ENCODE data around the gene ZNF446.
"Not testable (repeated sequence)": the region's sequence is repeated elsewhere in the genome, so short reads cannot be mapped to it uniquely, and the experiment has no call there.

Gene ZNF446

GRCh38 chr19:58469241-58470013 lies 6.7 kb upstream of the ZNF446 start:
- DNase-seq: no peak

GRCh38 chr19:58470837-58471543 lies 5.2 kb upstream of the ZNF446 start:
- DNase-seq: not testable (repeated sequence)

- no peak for DNase-seq
These were observed 4.4 kb upstream of the ZNF446 start for GRCh38 chr19:58471736-58472135.

- no peak for DNase-seq
These were observed 2.4 kb upstream of the ZNF446 start for GRCh38 chr19:58473775-58474174.

- DNase-seq: no peak
These were observed 1.7 kb upstream of the ZNF446 start for GRCh38 chr19:58474291-58474996.

GRCh38 chr19:58474997-58475713 lies 997 bp upstream of the ZNF446 start:
- peak in 1 of 51 donors; percentile 12 for DNase-seq

GRCh38 chr19:58476498-58477015 lies 405 bp downstream of the ZNF446 start:
- DNase-seq: peak in 11 of 51 donors; percentile 21 to 74 (median 49)

- DNase-seq: peak in 1 of 51 donors; percentile 6
These were observed 978 bp downstream of the ZNF446 start for GRCh38 chr19:58477130-58477529.

- DNase-seq: no peak
These were observed 1.7 kb downstream of the ZNF446 start for GRCh38 chr19:58477871-58478270.

- no peak for DNase-seq
These were observed 3.2 kb downstream of the ZNF446 start for GRCh38 chr19:58479303-58479702.

- no peak for DNase-seq
These were observed 3.8 kb downstream of the ZNF446 start for GRCh38 chr19:58479736-58480480.

GRCh38 chr19:58480481-58480830 lies 4.3 kb downstream of the ZNF446 start:
- no peak for DNase-seq

GRCh38 chr19:58480831-58481230 lies 4.7 kb downstream of the ZNF446 start:
- no peak for DNase-seq

- DNase-seq: no peak
These were observed 6.2 kb downstream of the ZNF446 start for GRCh38 chr19:58482372-58482771.

GRCh38 chr19:58483776-58484175 lies 7.6 kb downstream of the ZNF446 start:
- no peak for DNase-seq

GRCh38 chr19:58484349-58484748 lies 8.2 kb downstream of the ZNF446 start:
- DNase-seq: not testable (repeated sequence)

GRCh38 chr19:58491393-58491792 lies 15.2 kb downstream of the ZNF446 start:
- DNase-seq: peak in 1 of 51 donors; percentile 37

GRCh38 chr19:58492265-58492664 lies 16.1 kb downstream of the ZNF446 start:
- DNase-seq: peak in 10 of 51 donors; percentile 5 to 50 (median 20)

- no peak for DNase-seq
These were observed 21.6 kb downstream of the ZNF446 start for GRCh38 chr19:58497634-58498170.

- peak in 4 of 51 donors; percentile 33 to 59 (median 39) for DNase-seq
These were observed 22.3 kb downstream of the ZNF446 start for GRCh38 chr19:58498316-58499020.

Data from hypothalamus (tissue), 51 donors.